ENCODE measurements around the gene TEAD4. TPM values are rescaled to one million over a fixed set of nuclear protein-coding genes. Genes with fewer than 3 reads are reported as not detected.

Gene TEAD4
- total RNA-seq, 1 donor from 2014 or later: 19.7 TPM

DNA sequence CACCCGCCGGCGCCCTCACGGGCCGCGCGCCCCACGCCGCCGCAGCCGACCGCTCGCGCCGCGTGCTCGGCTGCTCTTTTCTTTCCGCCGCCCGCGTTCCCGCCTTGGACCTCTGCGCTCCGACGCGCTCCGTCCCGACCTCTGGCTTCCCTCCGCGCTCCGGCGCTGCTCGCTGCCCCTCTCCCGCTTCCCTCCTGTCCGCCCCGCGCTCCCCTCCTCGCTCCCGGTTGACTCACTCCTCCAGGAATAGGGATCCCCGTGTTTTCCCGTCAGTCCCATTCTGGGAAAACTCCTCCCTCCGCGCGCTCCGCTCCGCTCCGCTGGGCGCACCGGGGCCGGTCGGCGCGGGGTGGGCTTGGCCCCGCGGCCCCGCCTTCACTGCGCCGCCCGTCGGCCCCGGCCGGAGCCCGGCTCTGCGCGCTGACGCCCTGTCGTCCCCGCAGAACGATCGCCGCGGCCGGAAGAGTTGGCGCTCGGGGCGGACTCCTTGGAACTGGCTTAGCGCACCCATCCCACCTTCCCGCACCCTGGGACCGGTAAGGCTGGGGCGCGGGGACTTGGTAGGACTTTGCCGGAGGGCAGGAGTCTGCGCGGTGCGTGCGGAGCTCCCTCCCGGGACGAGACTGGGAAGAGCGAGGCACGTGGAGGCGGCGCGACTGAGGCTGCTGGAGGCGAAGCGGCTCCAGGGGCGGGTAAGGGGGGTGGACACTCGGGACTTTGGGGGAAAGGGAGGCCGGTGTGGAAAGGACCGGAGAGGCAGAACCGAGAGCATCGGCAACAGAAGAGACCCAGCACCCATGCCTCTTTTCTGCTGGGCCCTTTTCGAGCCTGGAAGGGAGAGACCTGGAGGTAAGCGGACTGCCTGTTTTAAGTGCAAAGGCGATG is 550 bp downstream of the TEAD4 start:
- no peaks in the 10 kb centered on the region for H3K9me3 Mint-ChIP-seq (ENCODE audit: low read depth)
- no peaks in the 10 kb centered on the region for H3K36me3 Mint-ChIP-seq (ENCODE audit: insufficient read depth)
- DNase-seq (ENCODE audit: low spot score, unreplicated experiment): peak; percentile 47
- TF ChIP-seq, protein P1, sequence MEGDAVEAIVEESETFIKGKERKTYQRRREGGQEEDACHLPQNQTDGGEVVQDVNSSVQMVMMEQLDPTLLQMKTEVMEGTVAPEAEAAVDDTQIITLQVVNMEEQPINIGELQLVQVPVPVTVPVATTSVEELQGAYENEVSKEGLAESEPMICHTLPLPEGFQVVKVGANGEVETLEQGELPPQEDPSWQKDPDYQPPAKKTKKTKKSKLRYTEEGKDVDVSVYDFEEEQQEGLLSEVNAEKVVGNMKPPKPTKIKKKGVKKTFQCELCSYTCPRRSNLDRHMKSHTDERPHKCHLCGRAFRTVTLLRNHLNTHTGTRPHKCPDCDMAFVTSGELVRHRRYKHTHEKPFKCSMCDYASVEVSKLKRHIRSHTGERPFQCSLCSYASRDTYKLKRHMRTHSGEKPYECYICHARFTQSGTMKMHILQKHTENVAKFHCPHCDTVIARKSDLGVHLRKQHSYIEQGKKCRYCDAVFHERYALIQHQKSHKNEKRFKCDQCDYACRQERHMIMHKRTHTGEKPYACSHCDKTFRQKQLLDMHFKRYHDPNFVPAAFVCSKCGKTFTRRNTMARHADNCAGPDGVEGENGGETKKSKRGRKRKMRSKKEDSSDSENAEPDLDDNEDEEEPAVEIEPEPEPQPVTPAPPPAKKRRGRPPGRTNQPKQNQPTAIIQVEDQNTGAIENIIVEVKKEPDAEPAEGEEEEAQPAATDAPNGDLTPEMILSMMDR (IDR thresholded peaks at IDR 0.05; ENCODE audit: unreplicated experiment): peak; percentile 12
- H3K27me3 Mint-ChIP-seq: peaks cover 48% of the 10 kb centered on the region
- peak overlapping the region; percentile 93 for H3K27ac Mint-ChIP-seq
- H3K4me1 Mint-ChIP-seq (ENCODE audit: low read depth): peaks cover 50% of the 10 kb centered on the region
- H3K4me3 Mint-ChIP-seq (ENCODE audit: low read depth): peak overlapping the region; percentile 64

DNA sequence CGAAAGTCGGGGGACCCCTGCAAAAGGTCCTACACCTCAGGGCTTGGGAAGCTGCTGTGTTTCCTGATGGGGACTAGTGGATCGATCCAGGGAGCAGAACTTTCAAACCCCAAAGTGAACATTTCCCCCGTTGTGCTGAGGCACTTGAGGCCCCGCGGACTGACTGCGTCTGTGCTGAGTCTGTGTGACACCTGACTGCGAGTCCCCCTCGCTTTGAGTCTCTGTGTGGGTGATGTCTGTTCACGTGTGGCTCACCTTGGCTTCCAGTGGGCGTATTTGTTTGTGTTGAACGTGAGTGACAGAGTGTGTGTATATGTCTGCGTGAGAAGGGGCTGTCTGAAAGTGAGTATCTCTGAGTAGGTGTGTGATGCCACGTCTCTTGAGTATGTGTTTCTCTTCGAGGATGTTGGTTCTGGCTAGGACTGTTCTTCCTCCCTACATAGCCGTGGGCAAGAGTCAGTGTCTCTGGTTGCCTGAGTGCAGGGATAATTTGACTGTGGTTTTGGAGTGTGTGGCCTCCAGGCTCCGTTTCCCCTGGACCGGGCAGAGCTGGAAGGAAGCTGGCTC is 1.3 kb downstream of the TEAD4 start:
- H3K4me1 Mint-ChIP-seq (ENCODE audit: low read depth): peaks cover 50% of the 10 kb centered on the region
- H3K4me3 Mint-ChIP-seq (ENCODE audit: low read depth): peak overlapping the region; percentile 64
- H3K9me3 Mint-ChIP-seq (ENCODE audit: low read depth): no peaks in the 10 kb centered on the region
- TF ChIP-seq, protein P1 (IDR thresholded peaks at IDR 0.05; ENCODE audit: unreplicated experiment): no peak
- H3K36me3 Mint-ChIP-seq (ENCODE audit: insufficient read depth): no peaks in the 10 kb centered on the region
- peak overlapping the region; percentile 10 for H3K27ac Mint-ChIP-seq
- DNase-seq (ENCODE audit: low spot score, unreplicated experiment): no peak
- H3K27me3 Mint-ChIP-seq: peaks cover 48% of the 10 kb centered on the region

DNA sequence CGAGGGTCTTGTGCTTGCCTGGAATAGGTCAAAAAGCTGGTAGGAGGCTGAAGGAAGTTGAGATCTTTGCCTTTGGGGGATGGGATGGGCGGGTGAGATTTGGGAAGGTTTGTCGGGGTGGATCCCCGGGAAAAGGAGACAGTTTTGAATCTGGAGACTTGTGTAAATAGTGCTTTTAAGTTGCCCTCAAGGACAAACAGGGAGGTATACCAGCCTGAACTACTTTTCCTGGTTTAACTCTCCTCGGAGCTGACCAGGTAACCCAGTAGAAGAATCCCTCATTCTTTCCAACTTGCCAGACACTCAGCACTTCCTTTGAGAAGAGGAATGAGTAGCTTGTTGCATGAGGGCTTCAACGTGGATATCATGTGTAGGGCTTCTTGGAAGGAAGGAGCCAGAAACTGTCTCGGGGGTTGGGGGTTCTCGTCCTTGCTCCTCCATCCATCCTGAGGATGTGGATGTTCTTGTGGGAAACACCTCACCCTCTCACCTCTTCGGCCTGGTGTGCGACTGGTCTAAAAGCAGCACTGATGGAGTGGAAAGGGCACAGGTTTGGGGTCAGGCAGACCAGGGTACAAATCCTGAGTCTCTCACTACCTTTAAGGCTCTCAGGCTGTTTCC is 1.9 kb downstream of the TEAD4 start:
- H3K36me3 Mint-ChIP-seq (ENCODE audit: insufficient read depth): no peaks in the 10 kb centered on the region
- no peak for DNase-seq (ENCODE audit: low spot score, unreplicated experiment)
- peaks cover 50% of the 10 kb centered on the region for H3K4me1 Mint-ChIP-seq (ENCODE audit: low read depth)
- TF ChIP-seq, protein P1 (IDR thresholded peaks at IDR 0.05; ENCODE audit: unreplicated experiment): no peak
- H3K27me3 Mint-ChIP-seq: peaks cover 46% of the 10 kb centered on the region
- H3K27ac Mint-ChIP-seq: peak overlapping the region; percentile 5
- peak overlapping the region; percentile 64 for H3K4me3 Mint-ChIP-seq (ENCODE audit: low read depth)
- H3K9me3 Mint-ChIP-seq (ENCODE audit: low read depth): no peaks in the 10 kb centered on the region

DNA sequence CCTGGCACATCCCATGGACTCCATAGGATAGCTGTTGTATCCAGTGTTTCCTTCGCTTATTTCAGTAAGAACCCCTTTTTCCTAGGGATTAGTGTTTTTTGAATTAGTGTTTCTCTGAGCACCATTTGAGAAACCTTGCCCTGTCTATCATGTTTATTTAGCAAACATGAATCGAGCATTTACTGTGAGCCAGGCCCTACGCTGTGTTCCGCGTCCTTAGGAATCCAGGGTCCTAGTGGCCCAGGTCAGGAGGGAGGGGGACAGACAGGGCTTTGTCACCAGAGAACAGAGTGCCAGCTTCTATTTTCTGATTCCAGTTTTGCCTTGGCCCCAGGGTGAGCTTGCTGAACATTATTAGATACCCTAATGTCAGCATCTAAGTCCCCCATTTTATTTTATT is 2.5 kb downstream of the TEAD4 start:
- Mint-ChIP-seq H3K36me3 (ENCODE audit: insufficient read depth) (no peaks in the 10 kb centered on the region), H3K4me3 (ENCODE audit: low read depth) (peak overlapping the region; percentile 64), H3K27me3 (peaks cover 40% of the 10 kb centered on the region), H3K9me3 (ENCODE audit: low read depth) (no peaks in the 10 kb centered on the region), H3K4me1 (ENCODE audit: low read depth) (peaks cover 49% of the 10 kb centered on the region), H3K27ac (no peak overlapping the region)
- DNase-seq (ENCODE audit: low spot score, unreplicated experiment): no peak
- TF ChIP-seq, protein P1 (IDR thresholded peaks at IDR 0.05; ENCODE audit: unreplicated experiment): no peak

DNA sequence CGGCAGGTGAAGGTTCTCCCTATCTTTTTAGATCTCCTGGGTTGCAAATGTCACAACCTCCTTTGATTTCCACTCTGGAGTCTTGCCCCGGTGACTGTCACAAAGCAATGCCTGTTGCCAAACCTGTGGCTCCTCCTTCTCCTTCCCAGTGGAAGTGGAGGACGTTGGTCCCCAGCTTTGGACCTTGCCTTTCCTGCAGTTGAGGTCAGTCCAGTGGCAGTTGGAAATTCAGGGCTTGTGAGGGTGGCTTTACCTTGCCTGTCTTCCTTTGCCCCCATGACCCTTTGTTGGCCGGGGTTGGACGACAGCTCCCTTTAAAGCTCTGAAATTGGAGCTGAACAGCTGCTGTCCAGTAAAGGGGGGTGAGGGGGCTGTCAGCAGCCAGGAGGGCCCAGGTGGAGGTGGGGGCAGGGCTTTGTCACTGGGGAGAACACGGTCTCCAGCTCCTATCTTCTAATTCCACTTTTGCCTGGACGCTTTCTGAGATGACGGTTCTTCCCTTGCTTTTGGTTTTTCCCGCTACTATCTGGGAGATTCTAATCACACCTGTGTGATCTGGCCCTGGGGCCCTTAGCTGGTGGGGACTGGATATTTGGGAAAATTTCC is 4.1 kb downstream of the TEAD4 start:
- no peaks in the 10 kb centered on the region for H3K9me3 Mint-ChIP-seq (ENCODE audit: low read depth)
- H3K27ac Mint-ChIP-seq: no peak overlapping the region
- DNase-seq (ENCODE audit: low spot score, unreplicated experiment): no peak
- peaks cover 1% of the 10 kb centered on the region for H3K36me3 Mint-ChIP-seq (ENCODE audit: insufficient read depth)
- peaks cover 29% of the 10 kb centered on the region for H3K27me3 Mint-ChIP-seq
- TF ChIP-seq, protein P1 (IDR thresholded peaks at IDR 0.05; ENCODE audit: unreplicated experiment): no peak
- peaks cover 38% of the 10 kb centered on the region for H3K4me1 Mint-ChIP-seq (ENCODE audit: low read depth)
- no peak overlapping the region for H3K4me3 Mint-ChIP-seq (ENCODE audit: low read depth)

Measured in progenitor cell of endocrine pancreas (in vitro differentiated cells).